GM10248 (cell line): ENCODE results near the gene SETDB2.

Experiments
- CTCF ChIA-PET: fragments of 300-600 bp; sonication (Branson Sonifier 250); formaldehyde crosslinking; extraction: SDS; loops from one replicate; lab custom pipeline; 2021; ENCODE audit warnings: antibody characterized with exemption; lab: Yijun Ruan, JAX
- POLR2A ChIA-PET: fragments of 350-650 bp; sonication (Branson Sonifier 250); formaldehyde crosslinking; extraction: SDS; loops from one replicate; lab custom pipeline; 2020; ENCODE audit warnings: antibody characterized with exemption; lab: Yijun Ruan, JAX
- DNase-seq: peaks from one replicate; pipeline ENCODE4 v3.0.0; 2012; ENCODE audit errors: extremely low spot score
- TF ChIP-seq, protein P1 (sequence below): IDR thresholded peaks from 2 replicates; pipeline ENCODE4 v1.5.1; 2012; ENCODE audit warnings: mild to moderate bottlenecking, low read depth; ENCODE audit errors: extremely low read depth, missing control alignments, control extremely low read depth

The SETDB2 gene

GRCh38 chr13:49527123-49527522 is 83.0 kb downstream of the SETDB2 start:
- ChIA-PET CTCF (no interaction called here), POLR2A (no interaction called here)
- TF ChIP-seq, protein P1, sequence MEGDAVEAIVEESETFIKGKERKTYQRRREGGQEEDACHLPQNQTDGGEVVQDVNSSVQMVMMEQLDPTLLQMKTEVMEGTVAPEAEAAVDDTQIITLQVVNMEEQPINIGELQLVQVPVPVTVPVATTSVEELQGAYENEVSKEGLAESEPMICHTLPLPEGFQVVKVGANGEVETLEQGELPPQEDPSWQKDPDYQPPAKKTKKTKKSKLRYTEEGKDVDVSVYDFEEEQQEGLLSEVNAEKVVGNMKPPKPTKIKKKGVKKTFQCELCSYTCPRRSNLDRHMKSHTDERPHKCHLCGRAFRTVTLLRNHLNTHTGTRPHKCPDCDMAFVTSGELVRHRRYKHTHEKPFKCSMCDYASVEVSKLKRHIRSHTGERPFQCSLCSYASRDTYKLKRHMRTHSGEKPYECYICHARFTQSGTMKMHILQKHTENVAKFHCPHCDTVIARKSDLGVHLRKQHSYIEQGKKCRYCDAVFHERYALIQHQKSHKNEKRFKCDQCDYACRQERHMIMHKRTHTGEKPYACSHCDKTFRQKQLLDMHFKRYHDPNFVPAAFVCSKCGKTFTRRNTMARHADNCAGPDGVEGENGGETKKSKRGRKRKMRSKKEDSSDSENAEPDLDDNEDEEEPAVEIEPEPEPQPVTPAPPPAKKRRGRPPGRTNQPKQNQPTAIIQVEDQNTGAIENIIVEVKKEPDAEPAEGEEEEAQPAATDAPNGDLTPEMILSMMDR, result no peak
- no peak for DNase-seq

GRCh38 chr13:49528161-49528560 is 84.1 kb downstream of the SETDB2 start:
- TF ChIP-seq, protein P1, result no peak
- CTCF ChIA-PET, result interaction anchor here (0.9 kb wide), 1 partner anchor 18 kb away, joined by 3 read pairs; no protein-coding TSS in a partner anchor
- POLR2A ChIA-PET, result no interaction called here
- no peak for DNase-seq

DNA sequence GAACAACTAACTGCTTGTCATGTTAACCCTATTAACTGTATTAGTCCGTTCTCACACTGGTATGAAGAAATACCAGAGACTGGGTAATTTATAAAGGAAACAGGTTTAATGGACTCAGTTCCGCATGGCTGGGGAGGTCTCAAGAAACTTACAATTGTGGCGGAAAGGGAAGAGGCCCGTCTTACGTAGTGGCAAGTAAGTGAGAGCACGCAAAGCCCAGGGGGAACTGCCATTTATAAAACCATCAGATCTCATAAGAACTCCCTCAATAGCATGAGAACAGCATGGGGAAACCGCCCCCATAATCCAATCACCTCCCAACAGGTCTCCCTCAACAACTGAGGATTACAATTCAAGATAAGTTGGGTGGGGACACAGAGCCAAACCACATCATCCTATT is 86.4 kb downstream of the SETDB2 start:
- no peak for DNase-seq
- TF ChIP-seq, protein P1, result no peak

GRCh38 chr13:49532593-49532992 is 88.5 kb downstream of the SETDB2 start:
- TF ChIP-seq, protein P1, result no peak
- CTCF ChIA-PET, result interaction anchor here (1.4 kb wide), 1 partner anchor 20 kb away, joined by 4 read pairs; no protein-coding TSS in a partner anchor
- no peak for DNase-seq
- POLR2A ChIA-PET, result no interaction called here

More for the DNA sequence above, 86.4 kb downstream of the SETDB2 start:
- CTCF ChIA-PET, result interaction anchor here (1.2 to 1.9 kb wide), 2 partner anchors 14 to 39 kb away, joined by 3 to 5 read pairs; no protein-coding TSS in a partner anchor
- POLR2A ChIA-PET, result no interaction called here

DNA sequence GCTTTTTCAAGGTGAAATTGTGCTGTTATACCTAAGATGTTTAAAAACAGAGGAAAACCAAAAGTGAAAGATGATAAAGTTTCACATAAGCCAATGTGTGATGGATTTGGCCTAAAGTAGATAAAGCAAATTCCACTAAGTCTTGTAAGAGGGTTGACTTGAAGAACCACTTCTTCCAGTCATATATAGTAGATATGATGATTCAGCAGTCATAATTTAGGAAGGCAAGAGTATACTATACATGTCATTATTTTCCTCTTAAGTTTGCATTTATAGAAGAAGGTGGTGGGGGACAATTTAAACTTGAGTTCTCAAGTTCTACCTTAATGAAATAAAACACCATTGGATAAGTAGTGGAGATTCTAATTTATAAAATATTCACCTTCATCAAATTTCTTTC is 88.9 kb downstream of the SETDB2 start:
- CTCF ChIA-PET, result interaction anchor here (1.4 kb wide), 1 partner anchor 20 kb away, joined by 4 read pairs; no protein-coding TSS in a partner anchor
- POLR2A ChIA-PET, result no interaction called here
- DNase-seq, result no peak
- TF ChIP-seq, protein P1, result no peak

- TF ChIP-seq, protein P1, result no peak
- CTCF ChIA-PET, result no interaction called here
- POLR2A ChIA-PET, result no interaction called here
- DNase-seq, result no peak
Observed at GRCh38 chr13:49533591-49534269, 89.7 kb downstream of the SETDB2 start.
